GM10266 (cell line): ENCODE results near the gene KIAA1671.
A peak's percentile ranks its signal among the peaks of the same experiment; 100 is the strongest.

Source experiments
- DNase-seq: peaks from one replicate; pipeline ENCODE4 v3.0.0; 2012; ENCODE audit errors: extremely low spot score
- CTCF ChIP-seq: IDR thresholded peaks from 2 replicates; pipeline ENCODE4 v1.5.1; 2012; ENCODE audit warnings: mild to moderate bottlenecking, low read depth; ENCODE audit not compliant: control insufficient read depth, insufficient read depth; ENCODE audit errors: missing control alignments

Gene KIAA1671

GRCh38 chr22:25083807-25084200 lies 131.3 kb downstream of the KIAA1671 start:
- no peak for DNase-seq
- TF ChIP-seq CTCF: no peak

GRCh38 chr22:25084405-25085107 lies 132.0 kb downstream of the KIAA1671 start:
- DNase-seq: no peak
- TF ChIP-seq CTCF: no peak

- no peak for DNase-seq
- no peak for TF ChIP-seq CTCF
Measured at GRCh38 chr22:25085156-25085555, 132.6 kb downstream of the KIAA1671 start.

- peak; percentile 35 for DNase-seq
Measured at GRCh38 chr22:25085930-25086901, 133.7 kb downstream of the KIAA1671 start.

GRCh38 chr22:25086902-25087282 lies 134.4 kb downstream of the KIAA1671 start:
- no peak for TF ChIP-seq CTCF
- DNase-seq: no peak

More at GRCh38 chr22:25085930-25086901, 133.7 kb downstream of the KIAA1671 start:
- TF ChIP-seq CTCF: no peak

GRCh38 chr22:25090225-25090890 lies 137.8 kb downstream of the KIAA1671 start:
- no peak for TF ChIP-seq CTCF
- DNase-seq: no peak

- no peak for TF ChIP-seq CTCF
- no peak for DNase-seq
Measured at GRCh38 chr22:25091458-25091857, 138.9 kb downstream of the KIAA1671 start.
